8988T (cell line): ENCODE results near the gene RPS27A.
"Not testable (repeated sequence)": the region's sequence is repeated elsewhere in the genome, so short reads cannot be mapped to it uniquely, and the experiment has no call there.

ENCODE experiments used
- DNase-seq: peaks from one replicate; pipeline ENCODE4 v3.0.0; 2011

RPS27A gene

GRCh38 chr2:55232084-55232862 is at the start of gene RPS27A, which contains the start of gene CLHC1:
Gene RPS27A (plus strand): TSS chr2:55232688. CDS start chr2:55232825, 137 bp downstream.
Gene CLHC1 (minus strand): TSS chr2:55232293. CDS start chr2:55222411, 9,882 bp downstream.
- peak; percentile 52 for DNase-seq

DNA sequence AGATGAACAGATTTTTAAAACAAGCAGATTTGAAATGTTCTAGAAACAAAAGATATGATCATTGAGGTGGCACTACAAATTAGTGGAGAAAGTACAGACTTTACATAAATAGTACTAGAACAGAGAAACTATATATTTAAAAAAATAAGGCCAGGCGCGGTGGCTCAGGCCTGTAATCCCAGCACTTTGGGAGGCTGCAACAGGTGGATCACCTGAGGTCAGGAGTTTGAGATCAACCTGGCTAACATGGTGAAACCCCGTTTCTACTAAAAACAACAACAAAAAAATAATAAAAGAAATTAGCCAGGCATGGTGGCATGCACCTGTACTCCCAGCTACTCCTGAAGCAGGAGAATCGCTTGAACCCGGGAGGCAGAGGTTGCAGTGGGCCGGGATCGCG is 45.7 kb upstream of the RPS27A start:
- DNase-seq, result not testable (repeated sequence)

- not testable (repeated sequence) for DNase-seq
These were observed 40.6 kb upstream of the RPS27A start for GRCh38 chr2:55191888-55192287.

DNA sequence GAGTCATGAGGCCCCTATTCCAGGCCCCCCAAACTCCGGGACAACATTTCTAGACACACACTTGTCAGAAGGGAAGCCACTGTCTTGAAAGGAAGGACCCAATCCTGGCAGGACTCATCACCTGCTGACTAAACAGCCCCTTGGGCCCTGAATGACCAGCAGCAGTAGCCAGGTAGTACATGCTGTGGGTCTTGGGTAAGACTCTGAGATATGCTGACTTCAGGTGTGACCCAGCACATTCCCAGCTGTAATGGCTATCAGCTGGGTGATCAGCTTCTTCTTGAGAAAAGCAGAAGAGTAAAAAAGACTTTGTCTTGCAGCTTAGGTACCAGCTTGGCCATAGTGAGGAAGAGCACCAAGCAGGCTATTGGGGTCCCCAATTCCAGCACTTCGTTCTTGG is 36.0 kb upstream of the RPS27A start:
- no peak for DNase-seq

GRCh38 chr2:55200416-55200815 is 32.1 kb upstream of the RPS27A start:
- DNase-seq, result no peak

DNA sequence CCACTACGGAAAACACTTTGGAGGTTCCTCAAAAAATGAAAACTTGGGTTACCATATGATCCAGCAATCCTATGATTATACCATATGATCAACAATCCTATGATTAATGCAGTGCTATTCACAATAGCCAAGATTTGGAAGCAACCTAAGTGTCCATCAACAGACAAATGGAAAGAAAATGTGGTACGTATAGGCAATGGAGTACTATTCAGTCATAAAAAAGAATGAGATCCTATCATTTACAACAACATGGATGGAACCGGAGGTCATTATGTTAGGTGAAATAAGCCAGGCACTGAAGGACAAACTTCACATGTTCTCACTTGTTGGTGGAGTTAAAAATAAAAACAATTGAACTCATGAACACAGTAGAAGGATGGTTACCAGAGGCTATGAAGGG is 28.0 kb upstream of the RPS27A start:
- no peak for DNase-seq

DNA sequence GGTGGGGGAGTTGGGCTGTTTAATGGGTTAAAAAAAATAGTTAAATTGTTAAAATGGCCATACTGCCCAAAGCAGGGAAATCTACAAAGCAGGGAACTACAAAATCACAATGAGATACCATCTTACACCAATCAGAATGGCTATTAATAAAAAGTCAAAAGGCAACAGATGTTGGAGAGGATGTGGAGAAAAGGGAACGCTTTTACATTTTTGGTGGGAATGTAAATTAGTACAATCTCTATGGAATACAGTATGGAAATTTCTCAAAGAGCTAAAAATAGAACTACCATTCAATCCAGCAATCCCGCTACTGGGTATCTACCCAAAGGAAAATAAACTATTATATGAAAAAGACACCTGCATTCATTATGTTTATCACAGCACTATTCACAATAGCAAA is 27.5 kb upstream of the RPS27A start:
- DNase-seq, result no peak

GRCh38 chr2:55213822-55214221 is 18.7 kb upstream of the RPS27A start:
- no peak for DNase-seq

DNA sequence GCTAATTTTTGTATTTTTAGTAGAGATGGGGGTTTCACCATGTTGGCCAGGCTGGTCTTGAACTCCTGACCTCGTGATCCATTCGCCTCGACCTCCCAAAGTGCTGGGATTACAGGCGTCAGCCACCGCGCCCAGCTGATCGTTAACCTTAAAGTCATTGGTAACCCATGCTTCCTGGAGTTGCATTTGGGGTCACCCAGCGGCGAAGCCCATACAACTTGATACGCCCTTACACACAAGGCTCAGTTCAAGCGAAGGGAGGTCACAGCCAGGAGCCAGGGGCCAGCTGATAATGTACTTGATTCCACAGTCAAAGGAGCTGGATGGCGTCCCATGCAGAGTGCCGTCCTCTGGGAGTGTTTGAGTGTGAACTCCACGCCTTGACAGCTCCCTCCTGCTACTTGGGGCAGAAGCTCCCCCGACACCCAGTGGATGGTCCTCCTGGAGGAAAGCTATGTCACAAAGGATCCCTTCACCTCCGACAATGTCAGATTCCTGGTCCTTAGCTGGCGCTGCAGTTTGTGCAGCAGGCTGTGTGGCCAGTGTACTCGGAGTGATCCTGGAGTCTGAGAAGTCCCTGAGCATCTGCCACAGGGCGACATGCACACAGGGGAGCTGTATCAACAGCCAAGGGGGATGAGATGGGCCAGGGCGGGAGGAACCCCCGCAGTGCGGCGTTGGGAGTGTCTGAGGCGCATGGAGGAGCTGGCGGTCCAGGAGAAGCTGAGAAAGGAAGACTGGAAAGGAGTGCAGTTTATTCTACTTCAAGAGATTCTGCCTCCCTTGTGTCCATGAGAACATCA is 8.3 kb upstream of the RPS27A start:
- DNase-seq, result no peak

DNA sequence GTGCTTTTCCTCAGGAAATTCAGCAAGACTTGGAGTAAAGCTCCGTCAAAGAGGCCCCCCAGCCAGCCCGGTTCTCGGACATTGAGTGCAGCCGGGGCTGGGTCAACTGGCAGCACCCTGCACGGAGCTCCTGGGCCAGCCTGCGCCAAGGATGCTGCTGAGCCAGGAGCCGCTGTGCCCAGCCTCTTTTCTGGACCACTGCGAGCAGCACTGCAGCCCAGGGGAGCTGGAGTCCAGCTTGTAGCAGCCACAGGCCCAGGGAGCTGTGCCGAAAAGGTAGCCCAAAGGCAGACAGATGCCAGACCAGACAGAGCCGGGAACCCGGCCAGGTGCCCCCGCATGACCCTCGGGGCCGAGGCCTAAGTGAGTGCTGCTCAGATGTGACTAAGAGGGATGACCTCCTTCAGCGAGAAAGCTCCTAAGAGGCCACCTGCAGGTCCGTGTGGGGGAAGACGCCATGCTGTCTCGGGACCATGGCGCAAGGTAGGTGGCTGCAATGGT is 7.7 kb upstream of the RPS27A start:
- no peak for DNase-seq

- DNase-seq, result no peak
These were observed 6.9 kb upstream of the RPS27A start for GRCh38 chr2:55225481-55226020.

DNA sequence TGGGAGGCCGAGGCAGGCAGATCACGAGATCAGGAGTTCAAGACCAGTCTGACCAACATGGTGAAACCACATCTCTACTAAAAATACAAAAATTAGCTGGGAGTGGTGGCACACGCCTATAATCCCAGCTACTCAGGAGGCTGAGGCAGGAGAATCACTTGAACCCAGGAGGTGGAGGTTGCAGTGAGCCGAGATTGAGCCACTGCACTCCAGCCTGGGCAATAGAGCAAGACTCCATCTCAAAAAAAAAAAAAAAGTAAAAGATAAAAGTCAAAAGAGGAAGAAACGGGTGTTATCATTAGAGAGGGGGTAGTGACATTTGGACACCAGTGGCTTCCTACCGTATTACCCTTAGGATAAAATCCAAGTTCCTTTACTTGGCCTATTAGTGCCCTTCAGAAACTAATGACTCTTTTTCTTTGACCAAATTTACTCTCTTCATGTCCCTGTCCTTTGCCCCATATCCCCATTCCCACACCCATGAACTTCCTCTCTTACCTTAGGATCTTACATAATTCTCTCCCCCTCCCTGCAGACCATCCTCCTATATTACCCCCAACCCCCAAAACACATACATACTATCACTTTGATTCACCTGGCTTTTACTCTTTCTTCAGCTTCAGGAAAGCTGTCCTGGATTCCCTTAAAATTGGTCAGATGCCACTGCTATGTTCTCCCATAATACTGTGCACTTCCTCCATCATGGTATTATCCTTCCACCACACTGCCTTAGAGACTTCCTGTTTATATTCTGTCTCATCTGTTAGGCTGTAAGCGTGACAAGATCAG is 4.9 kb upstream of the RPS27A start:
- DNase-seq, result not testable (repeated sequence)

DNA sequence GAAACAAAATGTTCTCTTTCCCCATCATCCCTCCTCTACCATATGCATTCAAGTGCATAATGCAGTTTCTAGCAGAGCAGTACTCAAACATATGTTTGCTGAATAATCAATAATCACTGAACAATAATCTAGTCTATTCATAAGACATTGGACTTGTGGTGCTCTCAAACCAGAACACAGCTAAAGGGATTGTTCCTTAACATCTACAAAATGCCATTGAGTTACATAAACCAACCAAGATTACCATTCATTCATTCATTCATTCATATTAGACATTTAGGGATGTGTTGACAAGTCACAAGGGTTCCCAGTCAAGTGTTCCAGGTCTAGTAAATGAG is 4.3 kb upstream of the RPS27A start:
- DNase-seq, result no peak

DNA sequence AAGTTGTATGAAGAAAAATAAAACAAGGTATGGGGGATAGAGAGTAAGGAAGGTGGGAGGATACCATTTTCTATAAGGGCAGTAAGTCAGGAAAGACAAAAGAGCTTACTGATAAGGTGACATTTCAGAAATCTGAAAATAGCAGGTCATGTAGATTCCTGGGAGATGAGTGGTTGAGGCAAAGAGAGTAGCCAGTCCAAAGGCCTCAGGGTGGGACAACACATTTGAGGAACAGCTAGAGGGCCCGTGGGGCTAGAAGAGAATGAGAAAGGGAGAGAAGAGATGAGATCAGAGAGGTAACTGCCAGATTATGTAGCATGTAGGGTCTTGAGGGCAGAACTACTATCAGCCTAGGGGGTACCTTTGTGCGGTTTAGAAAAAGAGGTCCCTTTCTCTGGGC is 3.3 kb upstream of the RPS27A start:
- DNase-seq, result no peak

GRCh38 chr2:55230551-55230950 is 1.9 kb upstream of the RPS27A start:
- no peak for DNase-seq

DNA sequence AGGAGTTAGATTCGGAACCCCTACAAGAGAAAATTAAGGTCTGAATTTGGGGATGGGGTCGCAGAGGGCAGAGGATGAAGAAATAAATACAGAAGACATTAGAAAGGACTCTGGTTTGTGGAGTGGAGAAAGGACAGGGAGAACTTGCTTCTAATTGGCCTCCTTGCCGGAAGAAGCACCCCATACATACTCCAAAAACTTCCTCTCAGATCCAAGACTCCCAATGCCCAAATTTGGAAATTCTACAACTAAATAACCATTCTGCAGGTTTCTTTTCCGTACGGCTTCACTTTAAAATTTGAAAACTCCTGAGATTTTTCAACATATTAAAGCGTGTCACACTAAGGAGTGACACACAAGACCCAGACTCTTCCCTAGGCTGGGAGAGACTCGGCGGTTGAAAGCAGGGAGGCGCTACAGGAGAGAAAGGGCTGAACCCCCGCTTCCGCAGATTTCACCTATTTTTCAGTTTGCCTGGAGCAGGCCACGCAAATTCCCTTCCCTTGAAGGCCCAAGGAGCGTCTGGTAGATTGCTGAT is 873 bp upstream of the RPS27A start:
- DNase-seq, result no peak

- no peak for DNase-seq
These were observed 572 bp downstream of the RPS27A start for GRCh38 chr2:55232863-55233657.

- DNase-seq, result no peak
These were observed 1.1 kb downstream of the RPS27A start for GRCh38 chr2:55233658-55233940.

DNA sequence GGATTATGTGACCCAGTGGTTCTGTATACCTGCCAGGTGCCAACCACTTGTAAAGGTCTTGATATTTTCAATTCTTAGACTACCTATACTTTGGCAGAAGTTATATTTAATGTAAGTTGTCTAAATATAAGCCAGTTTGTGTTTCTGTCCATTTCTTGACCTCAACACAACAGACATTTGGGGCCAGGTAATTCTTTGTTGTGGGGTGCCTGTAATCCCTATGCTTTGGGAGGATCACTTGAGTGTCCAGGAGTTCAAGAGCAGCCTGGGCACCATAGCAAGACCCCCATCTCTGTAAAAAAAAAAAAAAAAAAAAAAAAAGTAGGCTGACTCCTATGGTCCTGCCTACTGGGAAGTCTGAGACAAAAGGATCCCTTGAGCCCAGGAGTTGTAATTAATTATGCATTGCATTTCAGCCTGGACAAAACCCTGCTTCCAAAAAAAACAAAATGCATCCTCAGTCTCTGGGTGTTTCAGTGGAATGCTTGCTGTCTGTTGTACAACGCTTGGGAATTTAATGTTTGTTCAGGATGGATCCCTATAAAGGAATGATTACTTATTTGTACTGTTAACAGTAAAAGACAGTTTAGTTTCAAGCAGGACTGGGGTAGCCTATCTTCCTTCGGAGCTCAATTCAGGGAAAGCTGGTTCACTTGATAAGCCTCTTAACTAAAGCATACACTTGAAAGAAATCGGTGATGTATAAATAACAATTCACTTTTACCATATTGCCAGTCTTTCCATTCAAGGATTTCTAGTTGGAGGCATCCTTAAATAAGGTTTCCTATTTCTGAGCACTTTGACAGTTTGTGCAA is 3.4 kb downstream of the RPS27A start:
- DNase-seq, result no peak

- DNase-seq, result no peak
These were observed 4.6 kb downstream of the RPS27A start for GRCh38 chr2:55236992-55237543.
